NCI-H446 treated with DMSO at 0.1 percent for 48 hours (cell line): Measurements from ENCODE around the gene NUP210.

ENCODE experiments used
- DNase-seq: peaks from one replicate; lab custom pipeline; 2025; lab: John Stamatoyannopoulos, UW

The NUP210 gene

DNA sequence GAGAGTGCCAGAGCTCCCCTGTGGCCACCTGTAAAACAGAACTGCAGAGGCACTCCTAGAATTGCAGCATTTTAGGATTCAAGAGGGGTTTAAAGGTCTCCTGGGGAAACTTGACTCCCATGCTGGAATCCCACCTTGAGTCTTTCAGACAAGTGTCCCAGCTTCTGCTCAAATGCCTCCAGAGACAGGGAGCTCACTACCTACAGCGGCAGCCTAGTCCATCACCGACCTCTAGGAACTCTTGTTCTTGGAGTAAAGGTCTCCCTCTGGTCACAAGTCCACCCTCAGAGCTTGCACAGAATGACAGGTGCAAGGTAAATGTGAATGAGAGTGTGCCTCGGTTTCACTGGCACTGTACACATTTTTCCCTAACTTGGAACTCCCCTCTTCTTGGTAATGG, 72.0 kb downstream of the NUP210 start:
- no peak for DNase-seq

DNA sequence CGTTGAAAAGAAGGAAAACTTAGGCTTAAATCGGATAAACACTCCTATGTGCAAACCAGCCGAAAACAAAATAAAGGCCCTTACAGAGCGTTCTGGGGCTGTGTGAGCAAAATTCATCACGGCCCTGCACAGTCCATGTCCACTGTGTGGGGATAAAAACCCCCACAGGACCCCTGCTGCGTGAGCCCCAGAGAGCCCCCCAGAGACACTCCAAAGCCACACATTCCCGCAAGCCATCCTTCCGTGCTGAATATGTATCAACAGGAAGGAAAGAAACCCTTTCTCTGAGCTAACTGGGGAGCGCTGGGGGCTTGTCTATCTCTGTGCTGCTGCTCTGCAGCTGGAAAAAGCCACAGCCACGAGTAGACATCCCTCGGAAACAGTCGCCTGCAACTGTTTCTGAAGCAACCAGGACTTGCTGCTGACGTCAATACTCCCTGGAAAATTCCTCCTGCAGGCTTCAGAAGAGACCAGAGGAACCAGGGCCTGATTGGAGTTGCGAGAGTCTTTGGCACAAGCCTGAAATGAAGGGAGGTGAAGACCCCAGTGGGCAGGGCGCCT, 72.7 kb downstream of the NUP210 start:
- no peak for DNase-seq

DNA sequence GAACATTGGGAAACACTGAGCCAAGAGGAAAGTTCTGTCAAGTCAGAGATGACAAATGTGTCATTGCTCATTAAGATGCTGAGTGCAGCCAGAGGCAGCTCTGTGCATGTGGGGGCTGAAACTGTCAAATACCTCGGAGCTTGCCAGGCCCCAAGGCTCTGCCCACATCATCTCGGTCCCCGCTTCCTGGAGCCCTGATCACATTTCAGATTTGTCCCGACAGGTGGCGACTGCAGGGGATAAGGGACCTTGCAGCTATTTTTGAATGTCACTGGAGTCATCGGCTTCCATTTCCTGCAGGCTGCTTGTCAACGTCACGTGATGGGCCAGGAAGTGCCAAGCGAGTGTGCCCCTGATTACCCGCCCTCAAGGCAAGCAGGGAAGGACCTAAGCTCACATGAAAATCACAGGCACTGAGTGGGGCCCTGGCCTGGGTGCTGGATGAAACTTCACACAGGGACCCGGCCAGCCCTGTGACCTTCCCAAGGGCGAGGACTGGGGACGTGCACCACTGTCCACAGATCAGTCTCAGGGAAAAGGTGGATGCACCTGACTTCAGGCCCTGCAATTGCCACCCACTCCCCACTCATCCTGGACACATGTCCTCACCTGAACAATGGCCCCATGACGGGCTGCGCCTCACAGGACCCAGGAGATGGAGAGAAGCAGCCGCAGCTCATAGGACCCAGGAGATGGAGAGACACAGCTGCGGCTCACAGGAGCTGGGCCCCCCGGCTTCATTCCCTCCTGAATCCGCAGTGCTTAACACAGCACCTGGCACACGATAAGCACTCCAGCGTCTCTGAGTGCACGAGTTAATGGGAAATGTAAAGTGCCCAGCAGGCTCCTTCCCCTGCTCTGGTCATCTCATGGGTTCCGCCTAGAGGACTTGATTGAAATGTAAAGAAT, 73.4 kb downstream of the NUP210 start:
- no peak for DNase-seq

DNA sequence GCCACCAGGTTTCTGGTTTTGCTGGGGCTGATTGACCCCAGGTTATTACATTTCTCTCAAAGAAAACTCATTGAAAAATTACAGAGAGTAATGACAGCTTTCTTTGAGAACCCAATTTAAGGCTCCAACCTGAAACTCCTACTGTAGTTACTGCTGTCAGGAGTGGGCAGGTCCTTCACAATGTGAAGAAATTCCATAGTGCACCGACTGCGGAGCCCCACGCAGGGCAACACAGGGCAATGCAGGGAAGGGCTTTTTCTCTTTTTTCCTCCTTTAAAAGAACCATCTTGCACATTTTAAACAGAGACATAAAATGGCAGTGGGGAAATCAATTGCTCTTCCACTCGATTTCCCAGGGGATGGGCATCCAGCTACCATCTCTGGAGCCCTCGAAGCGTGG, 74.3 kb downstream of the NUP210 start:
- no peak for DNase-seq

DNA sequence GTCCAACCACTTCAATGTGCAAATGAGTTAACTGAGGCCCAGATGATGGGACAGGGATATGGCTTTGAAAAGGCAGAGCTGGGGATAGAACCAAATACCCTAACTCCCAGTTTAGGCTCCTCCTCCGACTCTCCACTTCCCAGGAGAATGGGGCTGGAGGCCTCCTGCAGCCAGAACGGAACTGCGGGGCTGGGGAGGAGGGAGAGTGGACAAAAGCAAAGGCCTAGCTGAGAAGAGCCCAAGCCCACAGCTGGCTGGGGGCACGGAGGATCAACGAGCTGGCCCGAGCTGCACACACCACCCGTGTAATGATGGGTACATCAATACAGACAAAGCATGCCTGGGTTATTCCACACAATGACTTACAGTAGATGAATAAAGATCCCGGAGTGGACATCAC, 74.8 kb downstream of the NUP210 start:
- no peak for DNase-seq

DNA sequence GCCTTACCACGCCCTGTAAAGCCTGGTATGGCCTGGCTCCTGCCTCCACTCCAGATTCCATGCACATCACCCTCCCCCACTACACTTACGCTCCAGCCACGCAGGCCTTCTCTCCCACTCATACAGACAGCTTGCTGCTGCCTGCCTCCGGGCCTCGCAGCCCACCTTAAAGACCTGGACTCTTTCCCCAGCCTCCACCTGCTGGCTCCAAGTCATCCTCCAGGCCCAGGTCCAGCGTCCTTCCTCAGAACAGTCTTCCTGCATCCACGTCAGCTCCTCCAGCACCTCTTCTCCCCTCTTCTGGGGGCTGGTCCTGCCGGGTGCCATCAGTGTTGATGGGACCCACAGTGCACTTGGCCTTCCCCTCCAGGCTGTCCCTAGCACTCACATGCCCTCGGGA, 75.5 kb downstream of the NUP210 start:
- DNase-seq, result no peak

DNA sequence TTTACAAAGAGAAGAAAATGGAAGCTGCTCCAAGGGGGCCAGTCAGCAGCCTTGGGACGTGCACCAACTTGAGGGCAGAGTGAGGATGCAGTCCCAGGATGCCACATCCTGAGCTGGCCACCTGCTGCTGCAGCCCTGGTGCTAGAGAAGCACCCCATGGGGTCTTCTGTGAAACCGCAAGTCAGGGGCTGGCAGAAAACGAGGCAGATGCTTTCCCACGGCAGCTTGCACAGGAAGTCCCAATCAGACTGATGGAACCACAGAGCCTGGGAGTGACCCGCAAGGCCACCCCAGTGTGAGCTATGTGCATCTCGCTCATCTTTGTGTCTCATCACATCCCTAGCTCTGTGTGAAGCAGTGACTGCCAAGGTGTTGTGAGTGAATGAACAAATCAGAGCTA, 76.5 kb downstream of the NUP210 start:
- no peak for DNase-seq

DNA sequence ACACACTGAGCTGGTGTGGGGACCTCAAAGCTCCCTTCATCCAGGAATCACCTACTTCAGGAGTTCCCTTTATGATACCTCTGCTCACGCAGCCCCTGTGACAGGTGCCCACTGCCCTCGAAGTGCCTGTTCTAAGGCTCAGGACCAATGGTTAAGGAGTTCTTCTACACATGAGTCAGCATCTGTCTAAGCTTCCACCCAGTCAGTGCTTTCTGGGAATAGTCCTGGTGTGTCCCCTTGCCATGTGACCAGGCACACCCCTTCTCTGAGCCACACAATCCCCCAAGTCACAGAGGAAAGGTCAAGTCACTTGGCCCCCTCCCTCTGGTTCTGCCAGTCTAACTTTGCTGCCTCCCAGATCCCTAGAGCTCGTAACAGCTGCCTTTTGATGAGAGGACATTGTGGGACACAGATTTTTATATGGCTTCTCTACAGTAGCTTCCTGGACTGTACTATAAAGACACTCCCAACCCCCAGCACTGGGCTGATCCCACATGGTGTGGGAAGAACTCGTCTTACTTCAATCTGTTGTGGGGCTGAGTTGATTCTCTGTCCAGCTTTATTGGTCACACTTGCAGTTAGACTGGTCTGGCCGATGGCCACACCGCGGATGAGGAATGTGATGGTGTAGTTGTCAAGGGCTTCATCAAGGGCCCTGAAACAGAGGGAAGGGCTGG, 78.8 kb downstream of the NUP210 start:
- DNase-seq, result no peak

DNA sequence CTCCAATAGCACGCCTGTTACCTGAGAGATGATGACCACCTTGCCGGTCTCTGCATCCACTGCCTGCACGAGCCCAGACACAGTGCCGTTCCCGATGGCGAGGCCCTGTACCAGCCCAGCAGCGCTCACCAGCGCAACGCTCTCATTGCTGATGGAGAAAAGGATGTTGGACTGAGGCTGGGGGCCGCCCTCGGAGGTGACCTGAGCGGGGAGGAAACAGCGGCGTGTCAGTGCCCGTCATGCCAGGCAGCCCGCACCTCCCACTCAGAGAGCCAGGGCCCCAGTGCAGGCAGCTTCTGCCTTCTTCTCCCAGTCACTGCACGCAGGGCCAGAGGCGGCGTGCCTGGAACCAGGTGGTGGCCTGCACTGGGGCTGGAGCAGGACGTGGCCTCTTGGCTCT, 80.3 kb downstream of the NUP210 start:
- no peak for DNase-seq

DNA sequence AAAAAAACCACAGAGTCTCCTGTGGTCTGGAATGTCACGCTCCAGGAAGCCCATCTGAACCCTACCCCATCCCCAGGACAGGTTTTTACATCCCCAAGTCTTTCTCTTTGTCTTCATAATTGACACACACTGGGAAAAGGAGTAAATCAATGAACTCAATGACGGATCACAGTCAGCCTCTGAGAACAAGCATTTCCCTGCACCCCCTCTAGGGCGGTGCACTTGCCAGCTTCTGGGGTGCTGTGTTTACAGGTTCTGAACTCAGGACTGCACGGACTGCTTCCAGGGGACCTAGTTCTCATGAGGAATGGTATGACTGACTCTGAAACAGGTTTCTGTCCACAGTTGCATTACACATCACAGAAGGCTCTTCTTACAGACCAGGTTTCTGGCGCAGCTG, 81.1 kb downstream of the NUP210 start:
- no peak for DNase-seq

DNA sequence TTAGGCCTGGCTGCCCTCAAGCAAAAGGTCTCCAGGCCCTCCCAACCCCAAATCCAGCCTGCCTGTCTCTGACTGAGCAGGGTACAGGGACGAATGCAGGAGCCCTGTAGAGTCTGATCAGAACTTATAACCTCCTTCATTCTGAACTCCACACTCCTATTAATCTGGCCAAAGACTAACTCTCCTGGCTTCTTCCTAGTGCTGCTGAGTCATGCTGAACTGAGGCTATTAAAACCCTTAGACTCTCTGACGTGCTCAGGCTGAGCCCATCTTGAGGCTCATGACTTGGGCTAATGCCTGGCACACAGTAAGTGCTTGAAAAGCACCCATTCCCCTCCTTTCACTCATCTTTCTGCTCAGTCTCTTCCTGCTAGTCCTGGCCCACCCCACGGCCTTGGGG, 81.9 kb downstream of the NUP210 start:
- DNase-seq, result no peak

DNA sequence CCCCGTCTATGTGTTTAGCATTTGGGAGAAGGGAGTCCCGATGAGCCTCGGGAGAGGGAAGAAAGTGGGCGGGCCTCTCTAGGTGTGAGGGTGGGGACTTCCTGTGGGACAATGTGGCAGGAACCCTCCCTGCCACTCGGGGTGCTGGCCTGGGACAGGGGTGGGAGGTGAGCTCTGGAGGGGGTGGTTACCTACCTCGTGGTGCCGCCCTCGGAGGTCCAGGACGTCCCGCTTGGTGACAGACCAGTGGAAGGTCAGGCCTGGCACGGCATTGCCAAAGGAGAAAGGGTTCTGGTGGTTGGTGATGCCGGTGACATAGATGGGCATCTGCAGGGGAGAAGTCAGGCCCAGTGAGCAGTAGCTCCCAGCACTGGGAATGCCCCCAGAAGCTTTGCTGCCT, 83.5 kb downstream of the NUP210 start:
- no peak for DNase-seq

DNA sequence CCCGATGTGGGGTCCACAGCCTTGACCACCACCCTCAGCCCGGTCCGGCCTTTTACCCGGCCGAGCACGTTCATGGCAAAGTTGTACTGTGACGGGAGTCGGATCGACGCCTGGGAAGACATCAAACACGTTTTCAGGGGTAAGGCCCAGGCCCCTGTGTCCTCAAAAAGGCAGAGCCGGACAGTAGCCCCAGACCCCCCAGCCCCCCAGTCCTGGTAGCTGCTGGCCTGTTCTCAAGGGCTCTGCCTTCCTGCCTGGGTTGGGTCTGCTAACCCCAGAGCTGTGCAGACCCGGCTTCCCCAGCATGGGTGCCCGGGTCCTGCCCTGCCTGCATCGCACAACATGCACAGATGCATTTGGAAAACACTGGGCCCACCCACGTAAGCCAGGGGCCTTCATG, 84.6 kb downstream of the NUP210 start:
- no peak for DNase-seq

DNA sequence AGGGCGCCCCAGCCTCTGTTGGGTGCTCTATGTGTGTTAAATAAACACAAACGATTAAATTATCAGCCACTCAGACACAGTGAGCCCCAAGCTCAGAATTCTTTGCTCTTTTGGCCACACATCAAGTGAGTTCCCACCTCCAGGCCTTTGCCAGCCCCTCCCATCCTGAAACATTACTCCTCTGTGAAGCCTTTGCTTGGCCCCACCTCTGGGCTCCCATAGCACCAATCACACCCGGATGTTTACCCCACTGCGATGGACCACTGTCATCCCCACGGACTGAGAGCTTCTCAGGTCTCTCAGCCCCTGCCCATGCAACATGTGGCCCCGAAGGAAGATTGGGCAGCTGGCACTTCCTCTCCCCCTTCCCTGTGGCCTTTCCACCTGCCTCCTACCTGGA, 85.1 kb downstream of the NUP210 start:
- no peak for DNase-seq

DNA sequence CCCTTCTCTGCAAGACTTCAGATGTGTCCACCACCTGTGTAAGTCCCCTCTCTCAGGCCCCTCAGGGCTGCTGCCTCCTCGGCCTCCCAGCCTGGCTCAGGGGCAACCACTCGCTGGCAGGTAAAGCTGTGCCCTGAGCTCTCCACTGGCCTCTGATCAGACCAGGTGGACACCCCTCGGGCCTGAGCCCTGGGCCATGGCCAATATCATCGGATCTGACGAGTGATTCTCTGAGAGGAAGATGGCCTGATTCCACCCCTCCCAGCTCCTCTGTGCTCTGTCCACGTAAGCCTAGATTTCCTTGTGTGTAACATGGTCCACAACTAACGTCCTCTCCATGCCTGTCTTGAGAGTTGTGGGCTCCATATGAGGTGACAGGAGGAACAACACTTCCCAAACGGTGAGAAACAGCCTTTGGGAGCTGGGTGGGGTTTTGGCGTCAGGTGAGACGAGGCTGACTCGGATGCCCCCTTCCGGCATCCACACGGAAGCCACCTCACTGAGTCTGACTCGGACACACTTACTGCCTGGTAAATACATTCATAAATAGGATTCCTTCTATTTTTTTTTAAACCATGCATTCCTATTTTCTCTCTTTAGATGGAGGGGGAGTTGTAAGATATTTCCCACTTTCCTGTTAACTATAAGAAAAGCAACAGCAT, 86.8 kb downstream of the NUP210 start:
- DNase-seq, result no peak

DNA sequence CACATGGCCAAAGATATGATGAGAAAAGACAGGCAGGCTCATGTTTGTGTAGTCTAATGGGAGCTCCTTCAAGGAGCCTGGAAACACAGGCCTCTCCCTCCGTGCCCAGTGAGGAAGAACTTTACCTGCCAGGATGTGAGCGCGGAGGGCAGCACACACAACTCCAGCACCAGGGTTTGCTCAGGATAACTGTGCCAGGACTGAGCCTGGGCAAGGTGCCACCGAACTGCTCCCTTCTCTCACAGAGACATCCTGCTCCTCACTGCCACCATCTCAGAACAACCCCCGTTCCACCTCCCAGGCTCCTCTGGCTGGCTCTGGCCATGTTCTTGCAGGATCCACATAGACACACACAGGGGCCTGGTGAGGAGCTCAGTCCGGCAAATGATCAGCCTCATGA, 87.4 kb downstream of the NUP210 start:
- DNase-seq, result no peak

DNA sequence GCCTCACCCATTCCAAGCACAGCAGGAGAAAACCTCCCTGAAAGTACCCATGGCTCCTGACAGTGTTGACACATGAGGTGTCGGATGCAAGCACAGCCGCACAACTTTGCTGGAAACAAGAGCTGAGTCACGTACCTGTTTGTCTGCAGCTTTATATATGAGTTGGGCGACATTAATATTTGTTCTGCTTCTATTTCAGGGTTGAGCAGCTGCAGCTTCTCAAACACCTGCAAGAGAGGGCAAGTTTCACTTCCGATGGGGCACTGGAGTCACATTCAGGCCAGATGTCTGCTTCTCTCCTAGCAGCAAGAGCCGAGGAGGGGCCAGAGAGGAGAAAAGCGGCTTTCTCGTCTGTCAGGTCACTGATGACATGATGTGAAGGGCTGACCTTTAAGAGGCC, 88.0 kb downstream of the NUP210 start:
- DNase-seq, result no peak

DNA sequence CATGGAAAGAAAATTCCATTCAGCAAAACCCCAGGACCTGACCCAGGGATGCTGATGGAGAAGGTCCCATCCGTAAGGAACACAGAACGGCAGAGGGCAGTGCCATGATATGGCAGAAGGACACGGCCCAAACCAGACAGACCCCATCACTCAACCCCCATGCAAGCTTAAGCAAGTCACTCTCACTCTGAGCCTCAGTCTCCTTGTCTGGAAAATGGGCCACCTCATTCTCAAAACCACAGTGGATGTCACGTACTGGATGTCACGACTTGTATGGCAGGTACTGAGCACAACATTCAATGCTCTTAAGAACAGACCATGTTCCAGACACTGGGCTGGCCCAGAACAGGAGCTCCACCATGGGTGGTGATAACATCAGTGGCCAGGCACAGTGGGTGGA, 90.4 kb downstream of the NUP210 start:
- no peak for DNase-seq

DNA sequence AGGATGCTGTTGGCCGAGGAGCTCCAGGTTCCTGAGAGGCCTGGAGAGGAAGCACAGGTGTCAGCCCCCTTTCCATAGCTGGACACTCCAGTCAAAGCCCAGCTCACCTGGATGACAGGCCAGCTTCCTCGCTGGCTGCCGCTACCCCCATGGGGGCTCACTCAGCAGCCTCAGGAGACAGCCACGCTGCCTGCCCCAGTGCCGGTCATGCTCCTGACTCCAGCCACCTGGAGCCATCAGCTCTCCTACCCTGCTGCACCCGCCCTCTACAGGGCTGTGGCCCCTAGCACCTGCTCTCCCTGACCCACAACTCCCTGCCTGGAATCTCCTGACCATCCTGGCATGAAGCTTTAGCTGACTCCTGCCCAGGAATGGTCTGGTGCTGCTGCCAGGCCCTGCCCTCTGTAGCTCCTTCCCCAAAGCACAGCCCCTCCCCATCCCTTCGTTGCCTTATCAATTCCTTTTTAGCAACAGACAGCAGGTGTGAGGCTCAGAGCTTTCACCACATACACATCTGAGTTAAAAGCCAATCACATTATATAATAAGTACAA, 94.2 kb downstream of the NUP210 start:
- no peak for DNase-seq

DNA sequence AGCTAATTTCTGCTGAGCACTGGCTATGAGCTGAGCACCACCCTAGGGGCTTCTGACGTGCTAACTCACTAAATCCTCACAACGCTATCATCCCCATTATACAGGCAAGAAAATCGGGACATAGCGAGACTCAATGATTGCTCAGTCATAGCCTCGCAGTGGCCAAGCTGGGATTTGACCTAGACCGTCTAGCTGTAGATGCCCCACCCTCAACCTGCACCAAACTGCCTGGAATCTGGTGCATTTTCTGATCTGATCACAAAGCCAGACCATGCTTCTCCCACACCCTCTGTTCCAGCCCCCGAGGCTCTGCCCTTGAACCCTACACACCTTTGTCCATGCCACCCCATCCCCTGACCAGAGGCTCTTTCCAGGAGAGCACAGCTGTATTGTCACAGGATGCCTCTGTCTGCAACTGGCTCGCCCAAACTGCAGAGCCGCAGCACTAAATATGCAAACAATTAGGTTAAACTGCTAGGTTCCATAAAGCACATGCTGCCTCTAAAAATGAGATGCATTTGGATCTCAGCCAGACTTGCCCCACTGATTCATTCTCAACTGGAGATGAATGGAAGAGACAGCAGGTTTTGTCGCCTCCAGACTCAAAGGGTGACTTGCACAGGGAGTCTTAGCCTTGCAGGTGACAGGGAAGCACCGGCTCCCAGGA, 95.2 kb downstream of the NUP210 start:
- no peak for DNase-seq

DNA sequence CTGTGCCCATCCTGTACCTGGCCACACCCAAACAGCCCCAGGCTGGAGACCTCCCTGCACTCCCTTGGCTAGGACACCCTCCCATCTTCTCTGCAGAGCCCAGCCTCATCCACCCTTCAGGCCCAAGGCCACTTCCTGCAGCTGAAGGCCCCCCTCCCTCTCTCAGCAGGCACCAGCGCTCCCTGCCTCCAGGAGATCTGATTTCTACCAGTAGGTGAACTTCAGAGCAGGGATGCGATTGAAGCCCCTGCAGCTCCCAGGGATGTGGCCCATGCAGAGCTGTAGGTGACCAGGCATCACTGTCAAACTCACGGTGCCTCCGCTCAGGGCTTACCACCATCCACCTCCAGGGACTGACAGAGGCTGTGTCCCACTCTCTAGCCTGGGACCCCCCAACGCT, 96.3 kb downstream of the NUP210 start:
- DNase-seq, result no peak

DNA sequence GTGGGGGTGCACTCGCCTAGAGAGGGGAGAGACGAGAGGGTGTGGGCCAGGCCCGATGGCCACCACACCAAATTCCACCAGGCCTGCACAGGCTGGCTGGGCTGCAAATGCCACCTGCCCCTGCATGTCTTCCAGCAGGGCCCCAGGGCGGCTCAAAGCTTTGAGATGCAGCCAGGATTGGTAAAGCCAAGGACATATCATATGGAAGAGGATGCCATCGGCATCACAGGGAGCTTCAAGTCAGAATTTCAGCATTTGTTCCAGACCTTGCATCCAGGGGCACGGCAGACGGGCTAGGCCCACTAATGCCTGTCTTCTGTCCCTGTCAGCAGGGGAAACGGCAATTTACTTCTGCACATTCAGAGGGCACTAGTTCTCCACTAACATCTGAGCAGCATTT, 97.8 kb downstream of the NUP210 start:
- DNase-seq, result no peak
